Measurements from ENCODE around the gene ARMC2.

DNA sequence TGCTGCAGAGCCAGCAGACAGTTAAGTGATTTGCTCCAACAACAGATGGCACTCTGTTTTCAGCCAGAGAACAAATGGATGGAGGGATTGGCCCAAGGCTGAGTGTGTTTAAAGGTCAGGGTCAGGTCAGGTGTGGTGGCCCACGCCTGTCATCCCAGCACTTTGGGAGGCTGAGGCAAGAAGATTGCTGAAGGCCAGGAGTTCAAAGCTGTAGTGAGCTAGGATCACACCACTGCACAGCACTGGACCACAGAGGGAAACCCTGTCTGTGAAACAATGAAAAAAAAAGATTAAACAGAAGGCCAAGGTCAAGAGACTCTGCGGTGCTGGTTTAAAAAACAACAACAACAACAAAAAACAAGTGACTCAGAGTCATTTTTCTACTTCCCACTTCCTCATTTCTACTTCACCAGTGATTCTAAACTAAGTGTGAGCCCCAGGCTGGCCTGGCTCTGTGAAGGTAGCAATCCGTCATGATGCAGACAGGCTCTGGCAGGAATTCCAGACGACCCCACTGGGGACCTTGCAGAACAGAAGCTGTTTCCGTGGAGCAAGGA, 42.5 kb upstream of the ARMC2 start:
- TF ChIP-seq, protein P1, sequence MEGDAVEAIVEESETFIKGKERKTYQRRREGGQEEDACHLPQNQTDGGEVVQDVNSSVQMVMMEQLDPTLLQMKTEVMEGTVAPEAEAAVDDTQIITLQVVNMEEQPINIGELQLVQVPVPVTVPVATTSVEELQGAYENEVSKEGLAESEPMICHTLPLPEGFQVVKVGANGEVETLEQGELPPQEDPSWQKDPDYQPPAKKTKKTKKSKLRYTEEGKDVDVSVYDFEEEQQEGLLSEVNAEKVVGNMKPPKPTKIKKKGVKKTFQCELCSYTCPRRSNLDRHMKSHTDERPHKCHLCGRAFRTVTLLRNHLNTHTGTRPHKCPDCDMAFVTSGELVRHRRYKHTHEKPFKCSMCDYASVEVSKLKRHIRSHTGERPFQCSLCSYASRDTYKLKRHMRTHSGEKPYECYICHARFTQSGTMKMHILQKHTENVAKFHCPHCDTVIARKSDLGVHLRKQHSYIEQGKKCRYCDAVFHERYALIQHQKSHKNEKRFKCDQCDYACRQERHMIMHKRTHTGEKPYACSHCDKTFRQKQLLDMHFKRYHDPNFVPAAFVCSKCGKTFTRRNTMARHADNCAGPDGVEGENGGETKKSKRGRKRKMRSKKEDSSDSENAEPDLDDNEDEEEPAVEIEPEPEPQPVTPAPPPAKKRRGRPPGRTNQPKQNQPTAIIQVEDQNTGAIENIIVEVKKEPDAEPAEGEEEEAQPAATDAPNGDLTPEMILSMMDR (IDR thresholded peaks at IDR 0.05; ENCODE audit: low read length): no peak
- no peak for TF ChIP-seq EZH2 (IDR thresholded peaks at IDR 0.05; ENCODE audit: borderline replicate concordance, low read length)

Data from OCI-LY1 (cell line).